Aorta (tissue), 5 donors: ENCODE measurements around the gene SLC35B2. TPM values are rescaled to one million over a fixed set of nuclear protein-coding genes. Genes with fewer than 3 reads are reported as not detected.
A peak's percentile ranks its signal among the peaks of the same experiment; 100 is the strongest.

Source experiments
- ATAC-seq: fragments of 200-7000 bp; cut with Tn5 transposase; one replicate; pipeline ENCODE4 v1.9.1; 2022; ENCODE audit warnings: moderate library complexity; ENCODE audit not compliant: low FRiP score
- DNase-seq, 2 donors: peaks; one replicate each; pipeline ENCODE4 v3.0.0-alpha.2; 2020
- H3K27ac ChIP-seq, 2 donors: one replicate each; pipeline ENCODE4 v1.5.1; 2013; ENCODE audit warnings: low read length in 2 of 2, mild to moderate bottlenecking in 2 of 2, moderate library complexity in 2 of 2, control low read depth in 1 of 2, inconsistent platforms in 1 of 2, low read depth in 1 of 2
- H3K27me3 ChIP-seq, 2 donors: one replicate each; pipeline ENCODE4 v1.6.1; 2013; ENCODE audit warnings: control low read depth in 1 of 2, low read length in 1 of 2, mild to moderate bottlenecking in 1 of 2, moderate library complexity in 1 of 2; ENCODE audit not compliant: insufficient read depth in 2 of 2, control insufficient read depth in 1 of 2
- H3K36me3 ChIP-seq, 2 donors: one replicate each; pipeline ENCODE4 v1.6.1; 2013; ENCODE audit warnings: control low read depth in 1 of 2, low read length in 1 of 2, mild to moderate bottlenecking in 1 of 2; ENCODE audit not compliant: insufficient read depth in 2 of 2, control insufficient read depth in 1 of 2
- H3K4me1 ChIP-seq, 2 donors: one replicate each; pipeline ENCODE4 v1.6.1; 2013; ENCODE audit warnings: low read length in 2 of 2, control low read depth in 1 of 2, mild to moderate bottlenecking in 1 of 2, moderate library complexity in 1 of 2; ENCODE audit not compliant: insufficient read depth in 2 of 2, control insufficient read depth in 1 of 2
- H3K4me3 ChIP-seq, 2 donors: one replicate each; pipeline ENCODE4 v1.5.1; 2013; ENCODE audit warnings: low read length in 2 of 2, control low read depth in 1 of 2, mild to moderate bottlenecking in 1 of 2
- H3K9me3 ChIP-seq: one replicate; pipeline ENCODE4 v1.6.1; 2013; ENCODE audit warnings: mild to moderate bottlenecking, low read length; ENCODE audit not compliant: control insufficient read depth
- WGBS, 2 donors: extraction: QIAGEN DNeasy Blood & Tissue Kit; methylation state at CpG; one replicate each; pipeline ENCODE4 v1.1.7; 2013; 5-methylcytosine and 5-hydroxymethylcytosine counted together
- intact Hi-C, 2 donors: fragments of 100-400 bp; cut with DNase I; formaldehyde crosslinking; loops; one replicate each; pipeline versions ENCODE4 v1.14.2 to v1.15.0; 2022
- polyA plus RNA-seq, 2 donors: library from polyadenylated mRNA; stranded (reverse); fragments of 200-250 nt; gene quantifications; one replicate each; pipeline ENCODE4 v1.2.3, GENCODE V29; 2013
- total RNA-seq, 2 donors: library from RNA; stranded (reverse); fragmentation: NEBNext Ultra II Directional; extraction: Animal tissue kit (Norgen Biotek cat#: 25700); gene quantifications; one replicate each; pipeline ENCODE4 v1.2.1, GENCODE V29; 2021
- donor health status: healthy with polysubstance abuse.
- donor health status: Bipolar disorder and iron deficiency.
- donor health status: DM: no; HTN: no; CAD: no.
- donor health status: DM: no; HTN: no; CAD: no.
- donor health status: DM: yes; HTN: yes; CAD: no.

Gene SLC35B2
- total and polyA plus RNA-seq, 4 donors, result 10.6 to 27.7 (median 24.7) TPM

GRCh38 chr6:44291841-44292240, 34.5 kb upstream of the SLC35B2 start:
- Histone ChIP-seq H3K27me3 (no peaks in the 10 kb centered on the region), H3K4me3 (no peak overlapping the region), H3K27ac (no peak overlapping the region), H3K36me3 (no peaks in the 10 kb centered on the region), H3K4me1 (no peaks in the 10 kb centered on the region), H3K9me3 (no peaks in the 10 kb centered on the region)
- WGBS, 2 donors, result 70 to 75% methylated on average over 4 of the region's 4 CpGs
- DNase-seq (peak in 1 of 2 donors; percentile 57), ATAC-seq (no peak)
- intact Hi-C loops, result no loop called here

- no peak for DNase-seq
- Histone ChIP-seq H3K27ac (no peak overlapping the region), H3K36me3 (no peaks in the 10 kb centered on the region), H3K9me3 (no peaks in the 10 kb centered on the region), H3K27me3 (no peaks in the 10 kb centered on the region), H3K4me1 (no peaks in the 10 kb centered on the region), H3K4me3 (no peak overlapping the region)
- intact Hi-C loops, result no loop called here
- WGBS, 2 donors, result 25 to 33% methylated on average over 7 of the region's 7 CpGs
- ATAC-seq, result no peak
Measured at GRCh38 chr6:44289726-44290260, 32.5 kb upstream of the SLC35B2 start.

DNA sequence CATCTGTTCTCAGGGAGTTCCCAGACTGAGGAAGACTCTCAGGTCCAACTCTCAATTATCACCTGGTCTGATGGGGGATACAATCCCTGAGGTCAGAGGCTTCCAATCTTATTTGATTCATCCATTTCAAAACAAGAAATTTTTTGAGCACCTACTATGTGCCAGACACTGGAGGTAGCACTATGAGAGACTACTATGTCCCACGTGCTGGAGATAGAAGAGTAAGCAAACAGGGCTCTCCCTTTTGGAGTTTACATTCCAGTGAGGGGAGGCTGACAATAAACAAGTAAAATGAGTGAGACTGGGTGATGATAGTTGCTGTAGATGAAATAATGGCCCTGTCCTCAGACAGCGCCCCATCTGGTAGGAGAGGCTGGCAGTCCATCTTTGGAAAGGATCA, 29.4 kb upstream of the SLC35B2 start:
- Histone ChIP-seq H3K27me3 (no peaks in the 10 kb centered on the region), H3K27ac (no peak overlapping the region), H3K4me3 (no peak overlapping the region), H3K4me1 (no peaks in the 10 kb centered on the region), H3K9me3 (no peaks in the 10 kb centered on the region), H3K36me3 (no peaks in the 10 kb centered on the region)
- intact Hi-C loops, result no loop called here
- no peak for ATAC-seq
- 37 to 64% methylated on average over 2 of the region's 2 CpGs for WGBS, 2 donors
- DNase-seq, result no peak

GRCh38 chr6:44286285-44286565, 28.9 kb upstream of the SLC35B2 start:
- H3K9me3 ChIP-seq, result no peaks in the 10 kb centered on the region
- DNase-seq, result no peak
- H3K27ac ChIP-seq, result no peak overlapping the region
- WGBS, 2 donors, result 89 to 92% methylated on average over 12 of the region's 12 CpGs
- no peak for ATAC-seq
- intact Hi-C loops, result no loop called here
- H3K4me3 ChIP-seq, result no peak overlapping the region
- no peaks in the 10 kb centered on the region for H3K4me1 ChIP-seq
- no peaks in the 10 kb centered on the region for H3K36me3 ChIP-seq
- H3K27me3 ChIP-seq, result no peaks in the 10 kb centered on the region

DNA sequence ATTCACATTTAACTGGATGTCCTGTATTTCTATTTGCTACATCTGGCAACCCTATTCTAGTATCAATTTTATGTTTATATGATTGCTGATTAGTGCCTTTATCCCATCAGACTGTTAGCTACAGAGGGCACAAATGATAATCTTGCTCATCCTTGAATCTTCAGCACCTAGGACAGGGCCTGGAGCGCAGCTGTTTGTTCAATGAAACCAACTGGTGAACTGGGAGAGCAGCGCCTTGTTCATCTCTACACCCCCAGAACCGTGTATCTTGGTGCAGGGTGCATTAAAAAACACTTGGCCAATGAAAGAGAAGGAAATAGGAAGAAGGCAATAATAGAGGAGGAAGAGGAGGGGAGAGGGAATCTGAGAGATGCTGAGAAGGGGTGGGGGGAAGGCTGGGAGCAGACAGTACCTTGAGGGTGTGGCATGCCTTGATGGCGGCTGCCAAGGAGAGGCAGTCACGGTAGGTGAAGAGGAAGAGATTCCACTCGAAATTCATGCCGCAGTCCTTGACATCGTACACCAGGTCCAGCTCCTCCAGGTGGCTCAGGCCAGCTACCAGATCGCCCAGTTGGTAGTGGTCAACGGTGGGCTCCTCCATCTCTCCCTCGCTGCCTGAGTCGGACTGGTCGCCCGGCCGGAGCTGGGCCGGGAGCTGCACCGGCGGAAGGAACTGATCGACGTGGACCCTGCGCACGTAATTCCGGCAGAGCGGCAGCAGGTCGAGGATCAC, 28.4 kb upstream of the SLC35B2 start:
- ATAC-seq (no peak), DNase-seq (no peak)
- no peaks in the 10 kb centered on the region for H3K4me1 ChIP-seq
- H3K27ac ChIP-seq, result no peak overlapping the region
- no peaks in the 10 kb centered on the region for H3K27me3 ChIP-seq
- 68 to 76% methylated on average over 25 of the region's 25 CpGs for WGBS, 2 donors
- H3K36me3 ChIP-seq, result no peaks in the 10 kb centered on the region
- no peak overlapping the region for H3K4me3 ChIP-seq
- no peaks in the 10 kb centered on the region for H3K9me3 ChIP-seq
- intact Hi-C loops, result no loop called here

GRCh38 chr6:44284867-44285266, 27.5 kb upstream of the SLC35B2 start:
- WGBS, 2 donors, result 52 to 60% methylated on average over 4 of the region's 4 CpGs
- Histone ChIP-seq H3K27ac (no peak overlapping the region), H3K27me3 (no peaks in the 10 kb centered on the region), H3K9me3 (no peaks in the 10 kb centered on the region), H3K4me3 (no peak overlapping the region), H3K36me3 (no peaks in the 10 kb centered on the region), H3K4me1 (no peaks in the 10 kb centered on the region)
- intact Hi-C loops, result no loop called here
- DNase-seq (no peak), ATAC-seq (no peak)

GRCh38 chr6:44284121-44284520, 26.8 kb upstream of the SLC35B2 start:
- no peak overlapping the region for H3K27ac ChIP-seq
- H3K4me3 ChIP-seq, result no peak overlapping the region
- 50 to 59% methylated on average over 2 of the region's 2 CpGs for WGBS, 2 donors
- ATAC-seq (no peak), DNase-seq (no peak)
- H3K27me3 ChIP-seq, result no peaks in the 10 kb centered on the region
- no peaks in the 10 kb centered on the region for H3K4me1 ChIP-seq
- intact Hi-C loops, result no loop called here
- no peaks in the 10 kb centered on the region for H3K9me3 ChIP-seq
- no peaks in the 10 kb centered on the region for H3K36me3 ChIP-seq

GRCh38 chr6:44278774-44279697, 21.7 kb upstream of the SLC35B2 start:
- 73 to 79% methylated on average over 9 of the region's 9 CpGs for WGBS, 2 donors
- H3K4me1 ChIP-seq, result no peaks in the 10 kb centered on the region

More at GRCh38 chr6:44278774-44279697, 21.7 kb upstream of the SLC35B2 start:
- Histone ChIP-seq H3K36me3 (no peaks in the 10 kb centered on the region), H3K27ac (no peak overlapping the region), H3K9me3 (no peaks in the 10 kb centered on the region), H3K27me3 (no peaks in the 10 kb centered on the region), H3K4me3 (no peak overlapping the region)
- DNase-seq, result no peak
- no peak for ATAC-seq
- intact Hi-C loops, result no loop called here
